C4-2B (cell line): Measurements from ENCODE around the gene PTGR2.
A peak's percentile ranks its signal among the peaks of the same experiment; 100 is the strongest.

ENCODE experiments used
- H3K27ac ChIP-seq: fragments of 450-650 bp; 2 replicates; pipeline ENCODE4 v1.5.1; 2017
- ZFX ChIP-seq: fragments of 450-650 bp; IDR thresholded peaks from 2 replicates; pipeline ENCODE4 v1.6.1; 2017
- TF ChIP-seq, protein P1 (sequence below): fragments of 450-650 bp; conservative IDR thresholded peaks from 2 replicates; pipeline ENCODE4 v1.5.1; 2017; ENCODE audit warnings: mild to moderate bottlenecking

PTGR2 gene

DNA sequence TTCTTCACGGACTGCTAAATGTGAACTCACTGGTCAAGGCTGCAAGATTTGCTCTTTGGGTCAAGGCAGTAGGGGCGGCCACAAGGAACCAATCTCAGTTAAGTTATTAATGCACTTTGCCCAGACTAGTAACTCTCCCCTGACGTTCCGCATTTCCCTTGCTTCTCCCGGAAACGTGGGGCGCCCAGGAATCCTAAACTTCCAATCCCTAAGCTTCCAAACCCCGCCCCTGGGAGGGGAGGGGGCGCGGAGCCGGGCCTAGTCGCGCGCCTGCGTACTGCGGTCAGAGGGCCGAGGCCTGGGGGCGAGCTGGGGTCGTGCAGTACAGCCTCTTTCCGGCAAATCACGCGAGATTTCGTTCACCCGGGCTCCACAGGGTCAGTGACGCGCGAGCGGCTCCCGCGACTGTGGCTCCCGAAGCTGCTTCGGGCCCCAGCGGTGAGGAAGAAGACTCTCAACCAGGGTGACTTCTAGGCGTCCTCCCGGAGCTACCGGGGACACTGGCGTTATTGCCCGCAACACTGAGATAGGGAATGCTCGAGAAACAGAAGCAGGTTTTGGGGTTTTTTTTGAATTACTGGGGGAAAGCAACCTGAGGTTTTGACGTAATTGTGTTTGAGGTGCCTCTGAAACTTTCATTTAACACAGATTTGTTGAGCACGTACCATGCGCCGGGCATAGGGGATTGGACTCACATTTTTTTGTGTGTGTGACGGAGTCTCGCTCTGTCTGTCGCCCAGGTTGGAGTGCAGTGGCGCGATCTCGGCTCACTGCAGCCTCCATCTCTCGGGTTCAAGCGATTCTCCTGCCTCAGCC lies at the start of gene PTGR2:
TSS of gene PTGR2 (plus strand) at position 265 of the 816 bp plus-strand sequence. CDS start 7,032 bp downstream, outside the sequence.
- peak; percentile 86; the same call in 1 of the 2 replicates for TF ChIP-seq ZFX
- TF ChIP-seq, protein P1, sequence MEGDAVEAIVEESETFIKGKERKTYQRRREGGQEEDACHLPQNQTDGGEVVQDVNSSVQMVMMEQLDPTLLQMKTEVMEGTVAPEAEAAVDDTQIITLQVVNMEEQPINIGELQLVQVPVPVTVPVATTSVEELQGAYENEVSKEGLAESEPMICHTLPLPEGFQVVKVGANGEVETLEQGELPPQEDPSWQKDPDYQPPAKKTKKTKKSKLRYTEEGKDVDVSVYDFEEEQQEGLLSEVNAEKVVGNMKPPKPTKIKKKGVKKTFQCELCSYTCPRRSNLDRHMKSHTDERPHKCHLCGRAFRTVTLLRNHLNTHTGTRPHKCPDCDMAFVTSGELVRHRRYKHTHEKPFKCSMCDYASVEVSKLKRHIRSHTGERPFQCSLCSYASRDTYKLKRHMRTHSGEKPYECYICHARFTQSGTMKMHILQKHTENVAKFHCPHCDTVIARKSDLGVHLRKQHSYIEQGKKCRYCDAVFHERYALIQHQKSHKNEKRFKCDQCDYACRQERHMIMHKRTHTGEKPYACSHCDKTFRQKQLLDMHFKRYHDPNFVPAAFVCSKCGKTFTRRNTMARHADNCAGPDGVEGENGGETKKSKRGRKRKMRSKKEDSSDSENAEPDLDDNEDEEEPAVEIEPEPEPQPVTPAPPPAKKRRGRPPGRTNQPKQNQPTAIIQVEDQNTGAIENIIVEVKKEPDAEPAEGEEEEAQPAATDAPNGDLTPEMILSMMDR: no peak
- peak within 1 kb of the TSS; percentile 91 for H3K27ac ChIP-seq

DNA sequence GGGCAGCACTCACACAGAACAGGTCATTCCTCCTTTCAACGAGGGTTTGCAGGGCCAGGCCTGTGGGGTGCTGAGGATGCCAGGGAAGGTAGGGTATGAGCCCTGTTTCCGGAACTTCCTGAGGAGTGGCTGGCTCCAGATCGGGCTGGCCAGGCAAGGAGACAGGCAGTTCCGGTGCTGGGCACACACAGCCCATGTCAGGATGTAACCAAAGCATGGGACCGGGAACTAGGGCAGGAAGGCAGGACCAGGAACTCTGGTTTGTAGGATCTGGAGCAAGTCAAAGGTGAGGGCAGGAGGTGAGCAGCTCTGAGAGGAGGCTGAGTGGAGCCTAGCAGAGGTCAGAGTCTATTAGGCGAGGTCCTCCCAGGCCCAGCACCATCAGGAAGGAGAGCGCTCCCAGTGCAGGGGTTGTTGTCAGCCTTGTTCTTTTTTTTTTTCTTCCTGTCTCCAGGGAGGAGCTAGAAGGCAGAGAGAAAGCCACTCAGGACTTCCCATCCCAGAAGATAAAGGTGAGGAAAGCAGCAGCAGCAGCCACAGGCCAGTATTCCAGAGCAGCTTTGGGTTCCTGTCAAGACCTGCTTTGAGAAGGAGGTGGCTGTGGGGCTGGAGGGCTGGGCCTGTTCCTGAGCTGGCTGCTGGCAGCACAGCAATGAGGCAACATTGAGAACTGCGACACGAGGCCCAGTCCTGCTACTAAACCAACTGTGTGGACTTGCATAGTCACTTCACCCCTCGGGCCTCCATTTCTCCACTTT lies 49.0 kb upstream of the PTGR2 start:
- no peak overlapping the region for H3K27ac ChIP-seq
- TF ChIP-seq ZFX: no peak
- TF ChIP-seq, protein P1: no peak

DNA sequence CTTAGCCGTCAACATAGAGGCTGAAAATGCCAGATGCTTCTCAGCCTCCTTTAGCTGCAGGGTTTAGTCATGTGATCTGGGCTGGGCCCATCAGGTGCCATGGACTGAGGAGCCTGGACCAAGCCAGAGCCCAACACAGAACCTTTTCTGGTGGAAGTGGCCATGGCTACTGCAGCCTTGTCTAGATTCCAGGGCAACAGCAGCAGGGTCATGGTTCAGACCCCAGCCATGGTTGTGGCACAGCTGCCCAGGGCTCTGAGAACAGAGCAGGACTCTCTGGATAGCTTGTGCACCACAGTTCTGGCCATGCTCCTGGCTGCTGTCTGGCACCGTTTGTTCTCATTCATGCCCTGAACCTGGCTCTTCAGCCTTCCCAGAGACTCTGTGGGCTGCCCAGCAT lies 47.0 kb upstream of the PTGR2 start:
- H3K27ac ChIP-seq: no peak overlapping the region
- TF ChIP-seq, protein P1: no peak
- TF ChIP-seq ZFX: no peak

DNA sequence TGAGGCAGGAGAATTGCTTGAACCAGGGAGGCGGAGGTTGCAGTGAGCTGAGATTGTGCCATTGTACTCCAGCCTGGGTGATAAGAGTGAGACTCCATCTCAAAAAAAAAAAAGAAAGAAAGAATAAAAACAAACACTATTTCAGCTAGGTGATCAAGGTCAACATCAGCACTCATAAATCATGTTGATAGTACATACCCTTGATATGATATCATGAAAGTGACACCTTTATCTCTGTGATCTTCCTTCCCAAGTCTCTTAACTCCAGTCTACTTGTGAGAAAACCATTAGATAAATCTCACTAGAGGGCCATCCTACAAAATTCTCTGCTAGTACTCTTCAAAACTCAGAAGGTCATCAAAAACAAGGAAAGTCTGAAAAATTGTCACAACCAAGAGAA lies 44.2 kb upstream of the PTGR2 start:
- H3K27ac ChIP-seq: no peak overlapping the region
- TF ChIP-seq, protein P1: no peak
- no peak for TF ChIP-seq ZFX

DNA sequence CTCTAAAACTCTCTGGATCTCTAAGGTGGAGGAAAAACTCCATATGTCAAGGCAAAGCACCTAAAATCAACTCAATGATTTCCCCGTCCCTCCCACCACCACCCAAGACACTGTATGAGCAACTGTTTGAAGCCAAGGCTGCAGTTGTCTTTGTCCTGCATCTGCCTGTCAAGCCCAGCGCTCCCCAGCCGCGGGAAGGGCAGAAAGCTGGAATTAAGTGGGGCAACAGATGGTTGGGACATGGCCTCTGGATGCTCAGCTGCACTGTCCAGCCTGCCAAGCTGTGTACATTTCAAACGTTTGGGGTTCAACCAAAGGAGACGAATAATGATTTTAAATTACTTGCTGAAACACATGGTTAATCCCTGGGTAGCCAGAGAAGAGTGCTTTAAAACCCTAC lies 42.2 kb upstream of the PTGR2 start:
- no peak overlapping the region for H3K27ac ChIP-seq
- TF ChIP-seq, protein P1: no peak
- TF ChIP-seq ZFX: no peak

DNA sequence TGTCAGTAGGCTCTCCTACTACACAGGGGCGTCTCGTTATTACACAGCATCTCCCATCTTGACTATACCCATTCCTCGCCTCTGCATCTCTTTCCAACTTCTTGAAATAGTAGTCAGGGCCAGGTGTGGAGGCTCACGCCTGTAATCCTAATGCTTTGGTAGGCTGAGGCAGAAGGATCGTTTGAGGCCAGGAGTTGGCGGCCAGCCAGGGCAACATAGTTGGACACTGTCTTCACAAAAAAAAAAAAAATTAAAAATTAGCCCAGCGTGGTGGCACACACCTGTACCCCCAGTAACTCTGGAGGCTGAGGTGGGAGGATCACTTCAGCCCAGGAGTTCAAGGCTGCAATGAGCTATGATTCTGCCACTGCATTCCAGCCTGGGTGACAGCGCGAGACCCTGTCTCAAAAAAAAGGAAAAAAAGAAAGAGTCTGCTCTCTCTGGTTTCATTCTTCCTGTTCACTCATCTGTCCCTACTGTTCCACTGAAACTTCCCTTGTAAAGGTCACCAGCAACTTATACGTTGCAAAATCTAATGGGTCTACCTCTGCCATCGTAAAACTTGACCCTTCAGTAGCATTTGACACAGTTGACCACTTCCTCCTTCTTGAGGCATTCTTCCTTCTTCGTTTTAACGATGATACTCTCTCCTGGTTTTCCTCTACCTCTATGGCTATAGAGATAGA lies 41.0 kb upstream of the PTGR2 start:
- no peak overlapping the region for H3K27ac ChIP-seq
- TF ChIP-seq, protein P1: no peak

DNA sequence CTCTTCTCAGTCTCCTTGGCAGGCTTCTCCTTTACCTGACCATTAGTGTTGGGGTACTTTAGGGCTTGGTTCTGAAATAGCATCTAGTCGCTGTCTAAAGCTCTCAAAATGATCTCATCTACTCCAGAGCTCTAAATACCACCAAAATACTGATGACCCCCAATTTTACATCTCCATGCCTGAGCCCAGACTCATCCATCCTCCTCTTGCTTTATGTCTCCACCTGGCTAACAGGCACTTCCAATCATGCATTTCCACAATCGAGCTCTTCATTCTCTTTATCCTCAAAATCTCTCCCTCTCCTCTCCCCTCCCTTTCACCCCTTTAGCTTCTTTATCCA lies 40.5 kb upstream of the PTGR2 start:
- no peak overlapping the region for H3K27ac ChIP-seq
- no peak for TF ChIP-seq ZFX
- TF ChIP-seq, protein P1: no peak
